GM19455 (cell line): ENCODE measurements around the gene SWAP70.

Experiments used
- ATAC-seq: cut with Tn5 transposase; IDR thresholded peaks from one replicate; pipeline ENCODE4 v1.9.1; 2021; ENCODE audit not compliant: unreplicated experiment

SWAP70 gene

DNA sequence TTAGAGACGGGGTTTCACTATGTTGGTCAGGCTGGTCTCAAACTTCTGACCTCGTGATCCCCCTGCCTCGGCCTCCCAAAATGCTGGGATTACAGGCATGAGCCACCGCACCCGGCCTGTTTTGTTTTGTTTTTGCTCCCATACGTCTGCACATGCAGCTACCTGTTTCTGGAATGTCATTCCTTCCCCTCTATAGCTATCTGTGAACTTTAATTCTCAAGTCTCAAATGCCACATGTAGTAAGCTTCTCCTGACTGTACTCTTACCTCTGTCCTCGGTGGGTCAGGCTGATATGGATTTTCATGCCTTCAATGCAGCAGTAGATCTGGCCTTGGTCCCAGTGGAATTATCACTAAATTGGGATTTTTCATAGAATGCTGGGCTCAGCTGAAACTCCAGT lies 12.4 kb upstream of the SWAP70 start:
- ATAC-seq, result no peak

DNA sequence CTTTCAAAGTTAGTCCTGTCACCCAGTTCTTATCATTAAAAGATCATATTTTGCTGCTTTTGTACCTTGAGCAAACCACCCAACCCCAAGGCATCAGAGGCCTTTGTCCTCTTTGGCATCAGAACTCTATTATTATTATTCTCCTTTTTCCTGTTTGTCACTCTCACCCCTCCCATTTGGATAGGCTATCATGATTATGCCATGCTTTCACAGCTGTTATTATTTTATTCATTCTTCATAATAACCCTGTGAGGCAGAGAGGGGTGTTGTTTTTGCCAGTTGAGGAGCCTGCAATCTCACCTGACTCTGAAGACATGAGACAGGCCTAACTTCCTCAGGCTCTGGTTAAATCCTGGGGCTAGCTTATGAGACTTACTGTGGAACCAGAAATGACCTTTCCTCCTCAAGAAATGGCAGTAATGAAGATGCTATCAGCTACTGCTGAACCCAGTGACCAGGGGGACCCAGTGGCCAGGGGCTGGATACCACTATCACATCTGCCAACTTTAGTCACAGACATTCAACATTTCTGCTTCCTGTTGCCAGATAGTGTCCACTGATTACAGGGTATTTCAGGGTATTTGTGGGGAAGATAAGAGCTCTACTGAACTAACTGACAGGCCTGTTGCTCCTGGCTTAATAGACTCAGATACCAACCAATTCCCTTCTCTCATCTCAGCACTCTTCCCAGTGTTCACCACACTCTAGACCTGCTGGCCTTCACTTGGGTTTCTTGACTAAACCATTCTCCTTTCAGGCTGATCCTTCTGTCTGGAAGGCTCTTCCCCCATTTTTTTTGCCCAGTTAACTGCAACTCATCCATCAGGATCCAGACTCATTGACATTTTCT lies 11.8 kb upstream of the SWAP70 start:
- no peak for ATAC-seq

- no peak for ATAC-seq
Measured at GRCh38 chr11:9653871-9654270, 10.0 kb upstream of the SWAP70 start.

DNA sequence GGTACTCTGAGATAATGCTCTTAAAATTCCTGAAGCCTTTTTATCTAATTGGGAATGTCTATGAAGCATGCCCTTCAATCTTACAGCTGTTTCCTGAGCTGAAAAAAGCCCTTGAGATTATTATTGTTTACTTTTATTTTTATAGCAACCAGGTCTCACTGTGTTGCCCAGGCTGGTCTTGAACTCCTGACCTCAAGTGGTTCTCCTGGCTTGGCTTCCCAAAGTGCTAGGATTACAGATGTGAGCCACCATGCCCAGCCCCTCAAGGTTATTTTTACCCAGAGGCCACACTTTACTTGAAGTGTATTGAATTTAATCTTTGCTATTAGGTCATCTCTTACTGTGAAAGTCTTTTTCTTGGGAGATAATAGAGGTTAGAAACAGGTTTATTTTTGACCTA lies 7.0 kb upstream of the SWAP70 start:
- no peak for ATAC-seq

DNA sequence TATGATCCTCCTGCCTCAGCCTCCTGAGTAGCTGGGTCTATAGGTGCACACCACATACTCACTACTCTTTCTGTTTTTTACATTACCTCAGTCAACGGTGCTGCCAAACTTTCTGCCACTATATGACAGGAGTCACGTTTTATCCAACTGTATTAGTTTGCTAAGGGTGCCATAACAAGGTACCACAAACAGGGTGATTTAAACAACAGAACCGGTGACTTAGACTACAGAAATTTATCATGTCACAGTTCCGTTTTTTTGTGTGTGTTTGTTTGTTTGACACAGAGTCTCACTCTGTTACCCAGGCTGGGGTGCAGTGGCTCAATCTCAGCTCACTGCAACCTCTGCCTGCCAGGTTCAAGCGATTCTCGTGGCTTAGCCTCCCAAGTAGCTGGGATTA lies 6.3 kb upstream of the SWAP70 start:
- ATAC-seq, result no peak

- ATAC-seq, result no peak
Measured at GRCh38 chr11:9660886-9661285, 3.0 kb upstream of the SWAP70 start.

DNA sequence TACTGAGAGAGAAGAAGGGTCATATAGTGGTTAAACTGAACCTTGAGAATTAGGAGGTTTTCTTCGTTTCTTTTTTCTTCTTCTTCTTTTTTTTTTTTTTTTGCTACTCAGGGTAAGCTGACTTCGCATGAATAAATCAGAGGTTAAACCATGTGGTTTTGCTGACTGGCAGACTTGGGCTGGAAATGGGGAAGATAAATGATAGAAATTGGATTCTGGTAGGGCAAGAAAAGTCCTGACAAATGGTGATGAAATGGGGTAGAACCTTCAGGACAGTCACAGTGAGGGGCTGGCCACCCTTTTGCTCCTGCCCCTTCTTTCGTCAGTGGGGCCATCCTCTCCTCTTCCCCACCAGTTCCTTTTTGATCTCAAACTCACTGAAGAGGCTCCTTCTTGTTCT lies 1.6 kb upstream of the SWAP70 start:
- ATAC-seq, result no peak

DNA sequence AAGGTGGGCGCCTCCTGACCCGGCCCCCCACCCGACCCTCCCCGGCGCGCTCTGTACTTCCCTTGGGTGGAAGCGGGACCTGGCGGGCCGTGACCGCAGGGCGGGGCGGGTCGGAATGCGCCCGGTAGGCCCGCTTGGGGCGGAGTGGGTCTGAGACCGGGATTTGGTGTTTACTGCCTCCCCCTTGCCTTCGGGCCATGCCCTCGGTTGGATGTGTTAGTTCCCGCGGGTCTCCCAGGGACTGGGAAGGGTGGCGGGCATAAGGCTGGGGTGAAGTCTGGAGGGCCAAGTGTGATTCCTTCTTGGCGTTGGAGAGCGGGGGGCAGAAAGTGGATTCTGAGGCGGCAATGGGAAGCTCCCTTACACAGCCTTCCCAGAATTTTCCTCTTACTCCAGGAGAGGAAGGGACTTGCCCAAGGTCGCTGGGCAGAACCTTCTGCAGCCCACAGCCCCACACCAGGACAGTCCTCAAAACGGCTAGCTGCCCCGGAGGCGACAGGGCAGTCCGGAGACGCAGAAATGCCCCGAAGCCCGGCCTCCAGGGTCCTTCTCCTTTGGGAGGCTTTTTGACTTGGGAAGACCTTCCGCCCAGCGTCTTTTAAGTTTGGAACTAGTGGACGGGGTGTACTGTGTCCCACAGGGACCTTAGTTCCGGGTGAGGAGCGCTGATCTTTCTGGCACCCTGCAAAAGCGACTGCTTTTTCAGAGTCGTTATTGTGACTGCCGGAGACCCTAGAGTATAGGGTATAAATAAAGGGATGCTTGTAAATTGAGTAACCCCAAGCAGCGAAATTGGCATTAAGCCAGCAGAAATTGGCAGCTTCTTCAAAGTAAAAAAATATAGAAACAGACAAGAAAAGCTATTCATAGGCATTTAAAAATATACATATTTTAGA lies 647 bp downstream of the SWAP70 start:
- ATAC-seq, result peak; percentile 37

DNA sequence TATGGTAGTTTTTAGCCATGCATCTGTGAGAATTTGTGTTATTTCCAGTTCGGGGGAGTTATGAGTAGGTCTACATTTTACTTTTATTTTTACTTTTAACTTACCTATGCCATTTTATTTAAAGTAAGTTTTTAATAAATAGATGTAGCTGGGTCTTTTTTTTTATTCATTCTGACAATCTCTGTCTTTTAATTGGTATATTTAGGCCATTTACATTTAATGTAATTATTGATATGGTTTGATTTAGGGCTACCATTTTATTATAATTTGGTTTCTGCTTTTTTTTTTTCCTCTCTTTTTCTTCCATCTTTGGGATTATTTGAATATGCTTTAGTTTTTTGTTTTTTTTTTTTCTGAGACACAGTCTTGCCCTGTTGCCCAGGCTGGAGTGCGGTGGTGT lies 1.9 kb downstream of the SWAP70 start:
- ATAC-seq, result no peak

DNA sequence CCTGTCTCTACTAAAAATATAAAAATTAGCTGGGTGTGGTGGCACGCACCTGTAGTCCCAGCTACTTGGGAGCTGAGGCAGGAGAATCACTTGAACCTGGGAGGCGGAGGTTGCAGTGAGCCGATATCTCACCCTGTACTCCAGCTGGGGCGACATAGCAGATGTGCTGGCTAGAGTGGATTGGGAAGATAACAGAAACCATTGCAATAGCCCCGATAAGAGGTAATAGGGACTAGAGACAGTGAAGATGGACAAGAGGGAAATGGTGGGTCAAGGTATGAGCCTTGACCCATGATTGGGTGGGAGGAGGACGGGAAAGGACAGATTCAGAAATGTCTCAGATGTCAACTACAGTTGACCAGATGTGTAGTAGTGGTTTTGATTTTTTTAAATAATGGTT lies 6.1 kb downstream of the SWAP70 start:
- no peak for ATAC-seq

GRCh38 chr11:9672288-9672916 lies 8.5 kb downstream of the SWAP70 start:
- ATAC-seq, result no peak

- ATAC-seq, result no peak
Measured at GRCh38 chr11:9672918-9673317, 9.0 kb downstream of the SWAP70 start.

DNA sequence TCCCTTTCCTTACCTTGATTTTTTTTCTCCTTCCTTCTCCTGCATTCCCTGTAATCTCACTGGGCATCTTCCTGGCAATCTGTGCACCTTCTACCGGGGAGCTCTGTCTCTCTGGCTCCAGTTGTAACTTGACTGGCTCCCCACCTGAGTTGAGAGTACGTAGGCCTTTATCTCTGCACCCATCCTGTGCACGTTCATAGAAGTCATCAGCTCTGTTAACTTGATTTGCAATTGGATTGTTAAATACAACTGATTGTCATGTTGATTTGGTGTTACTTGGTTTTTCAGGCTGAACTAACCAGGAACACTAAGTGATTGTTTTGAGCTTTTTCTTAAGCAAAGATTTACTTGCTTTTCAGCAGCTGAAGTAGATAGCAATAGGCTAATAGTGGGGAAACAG lies 11.8 kb downstream of the SWAP70 start:
- no peak for ATAC-seq

DNA sequence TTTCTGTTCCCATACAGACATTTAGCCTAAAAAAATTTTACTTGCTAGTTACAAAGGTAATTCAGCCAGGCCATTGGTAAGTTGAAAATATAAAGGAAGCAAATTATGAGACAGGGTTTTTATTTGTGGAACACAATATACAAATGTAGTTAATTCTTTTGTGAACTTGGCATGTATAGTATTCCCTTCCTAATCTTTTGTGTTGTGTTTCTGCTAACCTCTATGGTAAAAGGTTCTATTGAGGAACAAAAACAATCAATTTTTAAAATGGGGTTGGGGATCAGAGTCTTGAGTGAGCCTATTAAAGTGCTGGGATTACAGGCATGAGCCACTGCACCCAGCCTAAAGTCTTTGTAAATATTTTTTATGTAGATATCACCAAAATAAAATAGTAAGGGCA lies 14.1 kb downstream of the SWAP70 start:
- ATAC-seq, result no peak

DNA sequence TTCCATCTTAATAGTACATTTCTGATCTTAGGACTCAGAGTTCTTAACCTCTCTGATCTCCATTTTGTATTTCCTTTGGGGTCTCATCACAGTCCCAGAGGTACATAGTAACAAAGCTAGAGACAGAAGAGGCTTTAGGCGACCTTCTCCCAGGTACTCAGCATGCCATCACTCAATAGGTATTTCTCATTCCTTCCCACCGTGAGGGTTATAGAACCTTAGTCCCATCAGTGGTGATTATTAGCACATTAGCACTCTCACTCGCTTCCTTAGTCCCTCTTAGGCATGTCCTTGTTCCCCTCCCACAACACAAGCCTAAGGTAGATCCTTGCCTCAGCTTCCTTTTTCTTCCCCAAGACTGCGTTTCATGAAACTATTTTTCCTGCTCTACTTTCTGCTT lies 14.7 kb downstream of the SWAP70 start:
- no peak for ATAC-seq

GRCh38 chr11:9680028-9680427 lies 16.2 kb downstream of the SWAP70 start:
- ATAC-seq, result no peak

GRCh38 chr11:9681583-9682372 lies 17.9 kb downstream of the SWAP70 start:
- ATAC-seq, result no peak

DNA sequence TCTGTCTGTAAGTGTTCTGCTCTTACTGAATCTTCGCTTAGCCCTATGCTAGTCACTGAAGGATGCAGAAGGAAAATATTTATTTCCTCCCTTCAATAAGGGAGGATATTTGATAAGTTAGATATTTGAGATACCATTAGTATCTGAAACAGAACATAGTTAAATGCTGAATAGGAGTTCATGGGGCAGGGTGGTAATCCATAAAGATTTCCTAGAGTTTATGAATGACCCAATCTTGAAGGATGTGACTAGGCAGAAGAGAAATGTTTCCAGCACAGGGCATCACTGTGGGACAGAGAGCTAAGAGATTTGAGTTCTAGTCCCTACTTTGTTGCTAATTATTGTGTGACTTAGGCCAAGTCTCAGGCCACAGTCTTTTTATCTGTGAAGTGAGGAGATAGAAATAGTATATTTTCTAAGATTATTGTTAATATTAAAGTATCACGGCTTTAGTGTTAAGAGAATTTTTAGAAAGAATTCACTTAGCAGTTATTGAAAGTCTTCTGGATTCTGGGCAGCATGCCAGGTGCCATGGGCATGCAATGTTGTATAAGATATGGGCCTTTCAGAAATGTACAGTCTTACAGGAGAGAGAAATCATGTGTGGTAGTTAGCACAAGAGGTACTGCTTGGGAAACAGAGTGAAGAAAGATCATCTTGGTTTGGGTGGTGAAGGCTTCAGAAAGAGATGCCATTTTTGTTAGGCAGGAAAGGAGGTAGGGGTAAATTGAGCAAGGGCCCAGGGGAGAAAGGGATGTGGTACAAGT lies 24.0 kb downstream of the SWAP70 start:
- no peak for ATAC-seq

DNA sequence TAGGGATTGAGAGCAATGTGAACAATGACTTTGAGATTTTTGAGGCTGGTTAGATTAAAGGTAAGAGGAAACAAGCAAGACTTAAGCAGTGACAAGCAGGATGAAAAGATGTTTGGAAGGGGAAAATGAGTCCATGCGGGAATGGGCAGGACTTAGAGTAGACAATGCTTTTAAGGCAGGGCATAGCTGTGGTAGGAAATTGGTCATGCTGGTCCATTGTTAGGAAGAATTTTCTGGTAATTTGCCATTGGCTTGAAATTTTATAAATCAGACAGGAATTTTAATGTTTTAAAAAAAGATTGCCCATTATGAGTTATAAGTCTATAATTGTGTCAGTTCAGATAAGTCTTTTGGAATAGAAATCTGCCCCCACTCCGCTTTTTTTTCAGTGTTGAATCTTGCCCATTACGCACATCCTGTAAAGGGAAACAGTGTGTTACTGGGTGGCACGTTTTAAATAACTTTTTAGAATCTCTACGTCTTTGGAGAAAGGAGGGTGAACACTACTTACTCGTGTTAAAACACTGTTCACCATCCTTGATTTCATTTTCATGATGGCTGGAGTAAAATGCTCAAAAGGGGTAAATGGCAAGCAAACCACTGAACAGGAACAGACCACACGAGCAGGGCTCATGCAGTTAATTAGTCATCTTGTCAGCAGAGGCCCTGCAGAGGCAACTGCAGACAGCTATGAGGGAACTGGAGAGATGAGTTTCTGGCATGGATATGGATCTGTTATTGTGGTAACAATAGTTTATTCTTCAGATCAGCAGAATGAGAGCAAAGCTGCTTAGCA lies 25.0 kb downstream of the SWAP70 start:
- ATAC-seq, result peak; percentile 75
